ENCODE measurements around the gene SMG9.

Gene SMG9

GRCh38 chr19:43719918-43720317, 34.8 kb downstream of the SMG9 start:
- no peak for DNase-seq

- no peak for DNase-seq
These were observed 35.3 kb downstream of the SMG9 start for GRCh38 chr19:43719378-43719868.

GRCh38 chr19:43718627-43719377, 36.0 kb downstream of the SMG9 start:
- DNase-seq, result no peak

GRCh38 chr19:43715776-43716175, 39.0 kb downstream of the SMG9 start, which contains the start of gene IRGC:
Gene IRGC, plus strand, starts transcription at chr19:43716076. Its CDS starts 2,483 bp downstream, at chr19:43718559.
- DNase-seq, result no peak

- DNase-seq, result no peak
These were observed 41.6 kb downstream of the SMG9 start for GRCh38 chr19:43713208-43713607.

GRCh38 chr19:43711751-43712355, 42.9 kb downstream of the SMG9 start:
- DNase-seq, result no peak

- DNase-seq, result no peak
These were observed 46.0 kb downstream of the SMG9 start for GRCh38 chr19:43708716-43709115.

GRCh38 chr19:43707158-43707712, 47.5 kb downstream of the SMG9 start:
- DNase-seq, result no peak

GRCh38 chr19:43705729-43706128, 49.0 kb downstream of the SMG9 start:
- no peak for DNase-seq

GRCh38 chr19:43704002-43704705, 50.6 kb downstream of the SMG9 start:
- no peak for DNase-seq

- peak; percentile 59 for DNase-seq
These were observed 54.3 kb downstream of the SMG9 start for GRCh38 chr19:43700395-43701000.

GRCh38 chr19:43699506-43700394, 55.0 kb downstream of the SMG9 start:
- peak; percentile 58 for DNase-seq

- DNase-seq, result no peak
These were observed 57.5 kb downstream of the SMG9 start for GRCh38 chr19:43697295-43697694.

- DNase-seq, result no peak
These were observed 58.6 kb downstream of the SMG9 start for GRCh38 chr19:43695985-43696704.

GRCh38 chr19:43694553-43694952, 60.2 kb downstream of the SMG9 start:
- DNase-seq, result no peak

- DNase-seq, result no peak
These were observed 61.9 kb downstream of the SMG9 start for GRCh38 chr19:43692877-43693276.

- no peak for DNase-seq
These were observed 62.4 kb downstream of the SMG9 start for GRCh38 chr19:43692385-43692784.

- no peak for DNase-seq
These were observed 63.0 kb downstream of the SMG9 start for GRCh38 chr19:43691755-43692154.

GRCh38 chr19:43690890-43691289, 63.9 kb downstream of the SMG9 start:
- no peak for DNase-seq

GRCh38 chr19:43690444-43690843, 64.3 kb downstream of the SMG9 start:
- no peak for DNase-seq

GRCh38 chr19:43688059-43688701, 66.6 kb downstream of the SMG9 start:
- DNase-seq, result no peak
